ENCODE data around the gene BMPR1A.
A peak's percentile ranks its signal among the peaks of the same experiment; 100 is the strongest.

Gene BMPR1A

DNA sequence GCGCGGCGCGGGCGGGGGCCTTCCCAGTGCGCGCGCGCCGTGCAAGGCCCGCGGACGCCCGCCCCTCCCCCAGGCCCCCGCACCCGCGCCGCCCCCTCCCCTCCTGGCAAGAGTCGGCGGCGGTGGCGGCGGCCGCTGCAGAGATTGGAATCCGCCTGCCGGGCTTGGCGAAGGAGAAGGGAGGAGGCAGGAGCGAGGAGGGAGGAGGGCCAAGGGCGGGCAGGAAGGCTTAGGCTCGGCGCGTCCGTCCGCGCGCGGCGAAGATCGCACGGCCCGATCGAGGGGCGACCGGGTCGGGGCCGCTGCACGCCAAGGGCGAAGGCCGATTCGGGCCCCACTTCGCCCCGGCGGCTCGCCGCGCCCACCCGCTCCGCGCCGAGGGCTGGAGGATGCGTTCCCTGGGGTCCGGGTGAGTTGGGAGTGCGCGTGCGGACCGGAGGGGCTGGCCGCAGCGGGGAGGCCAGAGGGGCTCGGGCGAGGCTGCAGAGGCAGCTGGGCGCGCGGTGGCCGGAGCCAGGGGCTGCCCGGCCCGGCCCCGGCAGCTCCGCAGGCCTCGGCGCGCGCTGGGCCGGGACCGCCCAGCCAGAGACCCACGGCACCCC lies at the start of gene BMPR1A:
TSS of gene BMPR1A (plus strand) at position 109 of the 602 bp plus-strand sequence. CDS start 119,400 bp downstream, outside the sequence.
- DNase-seq (ENCODE audit: extremely low read depth, insufficient read length), result no peak
- peak within 1 kb of the TSS; percentile 81 for H3K4me3 ChIP-seq (replicated peaks; ENCODE audit: low read depth, low read length)
- H3K36me3 ChIP-seq (ENCODE audit: control insufficient read depth, insufficient read depth, low read length), result no peaks in the 10 kb centered on the region
- TF ChIP-seq, protein P1, sequence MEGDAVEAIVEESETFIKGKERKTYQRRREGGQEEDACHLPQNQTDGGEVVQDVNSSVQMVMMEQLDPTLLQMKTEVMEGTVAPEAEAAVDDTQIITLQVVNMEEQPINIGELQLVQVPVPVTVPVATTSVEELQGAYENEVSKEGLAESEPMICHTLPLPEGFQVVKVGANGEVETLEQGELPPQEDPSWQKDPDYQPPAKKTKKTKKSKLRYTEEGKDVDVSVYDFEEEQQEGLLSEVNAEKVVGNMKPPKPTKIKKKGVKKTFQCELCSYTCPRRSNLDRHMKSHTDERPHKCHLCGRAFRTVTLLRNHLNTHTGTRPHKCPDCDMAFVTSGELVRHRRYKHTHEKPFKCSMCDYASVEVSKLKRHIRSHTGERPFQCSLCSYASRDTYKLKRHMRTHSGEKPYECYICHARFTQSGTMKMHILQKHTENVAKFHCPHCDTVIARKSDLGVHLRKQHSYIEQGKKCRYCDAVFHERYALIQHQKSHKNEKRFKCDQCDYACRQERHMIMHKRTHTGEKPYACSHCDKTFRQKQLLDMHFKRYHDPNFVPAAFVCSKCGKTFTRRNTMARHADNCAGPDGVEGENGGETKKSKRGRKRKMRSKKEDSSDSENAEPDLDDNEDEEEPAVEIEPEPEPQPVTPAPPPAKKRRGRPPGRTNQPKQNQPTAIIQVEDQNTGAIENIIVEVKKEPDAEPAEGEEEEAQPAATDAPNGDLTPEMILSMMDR (IDR thresholded peaks at IDR 0.05; ENCODE audit: insufficient read depth, low read length, poor library complexity, severe bottlenecking), result no peak
- no peaks in the 10 kb centered on the region for H3K27me3 ChIP-seq (replicated peaks; ENCODE audit: control insufficient read depth, insufficient read depth, low read length)

DNA sequence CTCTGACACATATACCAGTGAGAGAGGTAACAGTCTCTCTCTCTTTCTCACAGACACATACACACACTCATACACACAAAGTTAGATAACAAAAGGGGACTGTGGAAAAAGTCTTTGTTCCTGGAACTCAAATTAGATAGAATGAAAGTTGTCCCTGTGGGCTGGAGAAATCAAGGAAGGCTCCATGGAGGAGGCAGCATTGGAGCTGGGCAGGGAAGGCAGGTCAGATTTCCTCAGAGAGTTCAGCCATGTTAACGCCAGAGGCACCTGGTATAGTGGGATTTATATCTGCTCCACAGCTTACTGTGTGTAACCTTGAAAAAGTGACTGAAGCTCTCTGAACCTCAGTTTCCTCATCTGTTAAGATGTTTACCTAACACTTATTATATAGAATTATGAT lies 49.4 kb upstream of the BMPR1A start:
- no peak overlapping the region for H3K4me3 ChIP-seq (replicated peaks; ENCODE audit: low read depth, low read length)
- TF ChIP-seq, protein P1 (IDR thresholded peaks at IDR 0.05; ENCODE audit: insufficient read depth, low read length, poor library complexity, severe bottlenecking), result no peak
- H3K27me3 ChIP-seq (replicated peaks; ENCODE audit: control insufficient read depth, insufficient read depth, low read length), result no peaks in the 10 kb centered on the region

DNA sequence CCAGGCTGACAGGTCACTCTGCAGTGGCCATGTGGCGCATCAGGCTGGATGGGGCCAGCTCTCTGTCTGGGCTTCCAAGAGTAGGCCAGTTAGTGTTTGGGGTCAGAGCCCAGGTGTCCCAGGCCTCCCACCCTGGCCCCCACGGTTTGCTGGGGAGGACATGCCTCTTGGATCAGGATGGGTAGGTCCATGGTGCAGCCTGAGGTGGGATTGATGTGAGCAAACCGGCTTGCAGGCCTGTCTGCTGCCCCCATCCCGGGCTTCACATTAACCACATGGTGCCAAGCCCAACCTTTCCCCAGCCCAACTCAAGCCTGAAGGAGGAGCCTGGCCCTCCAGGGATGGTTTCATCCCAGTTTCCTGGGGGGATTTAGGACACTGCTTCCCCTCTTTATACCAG lies 48.9 kb upstream of the BMPR1A start:
- TF ChIP-seq, protein P1 (IDR thresholded peaks at IDR 0.05; ENCODE audit: insufficient read depth, low read length, poor library complexity, severe bottlenecking), result no peak
- no peaks in the 10 kb centered on the region for H3K36me3 ChIP-seq (ENCODE audit: control insufficient read depth, insufficient read depth, low read length)
- H3K27me3 ChIP-seq (replicated peaks; ENCODE audit: control insufficient read depth, insufficient read depth, low read length), result no peaks in the 10 kb centered on the region
- no peak overlapping the region for H3K4me3 ChIP-seq (replicated peaks; ENCODE audit: low read depth, low read length)
- DNase-seq (ENCODE audit: extremely low read depth, insufficient read length), result no peak

More for the DNA sequence above, 49.4 kb upstream of the BMPR1A start:
- DNase-seq (ENCODE audit: extremely low read depth, insufficient read length), result no peak
- no peaks in the 10 kb centered on the region for H3K36me3 ChIP-seq (ENCODE audit: control insufficient read depth, insufficient read depth, low read length)

DNA sequence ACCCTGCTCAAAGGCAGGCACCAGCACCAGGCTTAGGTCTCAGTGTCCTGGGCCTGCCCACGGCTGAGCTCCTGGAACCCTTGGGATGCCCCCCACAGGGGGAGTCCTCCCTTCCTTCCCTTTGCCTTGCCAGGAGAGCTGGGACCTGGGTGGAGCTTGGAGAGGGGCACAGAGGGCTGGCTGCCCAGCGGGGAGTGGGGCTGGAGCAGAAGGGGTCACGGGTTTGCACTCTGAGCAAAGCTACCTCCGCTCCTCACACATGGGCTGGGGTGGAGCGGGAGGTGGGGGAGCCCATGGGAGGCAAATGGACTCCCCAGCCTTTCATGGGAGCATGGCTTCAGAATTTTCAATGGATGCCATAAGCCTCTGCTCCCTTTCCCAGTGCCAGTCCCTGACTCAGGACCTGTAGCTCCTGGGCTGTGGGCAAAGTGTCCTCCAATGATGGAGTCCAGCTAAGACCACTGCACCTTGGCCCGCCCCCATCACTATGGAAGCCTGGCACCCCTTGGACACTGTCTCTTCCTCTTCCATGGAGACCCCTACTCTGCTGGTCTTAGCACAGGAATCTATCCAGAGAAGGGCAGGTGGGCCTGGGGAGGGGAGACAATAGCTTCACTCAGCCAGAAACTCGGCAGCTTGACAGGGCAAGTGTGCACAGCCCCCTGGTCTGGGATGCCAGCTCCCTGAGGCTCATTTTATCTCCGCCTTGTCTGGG lies 48.2 kb upstream of the BMPR1A start:
- Histone ChIP-seq H3K36me3 (ENCODE audit: control insufficient read depth, insufficient read depth, low read length) (no peaks in the 10 kb centered on the region), H3K4me3 (replicated peaks; ENCODE audit: low read depth, low read length) (no peak overlapping the region), H3K27me3 (replicated peaks; ENCODE audit: control insufficient read depth, insufficient read depth, low read length) (no peaks in the 10 kb centered on the region)
- TF ChIP-seq, protein P1 (IDR thresholded peaks at IDR 0.05; ENCODE audit: insufficient read depth, low read length, poor library complexity, severe bottlenecking), result no peak
- DNase-seq (ENCODE audit: extremely low read depth, insufficient read length), result no peak

DNA sequence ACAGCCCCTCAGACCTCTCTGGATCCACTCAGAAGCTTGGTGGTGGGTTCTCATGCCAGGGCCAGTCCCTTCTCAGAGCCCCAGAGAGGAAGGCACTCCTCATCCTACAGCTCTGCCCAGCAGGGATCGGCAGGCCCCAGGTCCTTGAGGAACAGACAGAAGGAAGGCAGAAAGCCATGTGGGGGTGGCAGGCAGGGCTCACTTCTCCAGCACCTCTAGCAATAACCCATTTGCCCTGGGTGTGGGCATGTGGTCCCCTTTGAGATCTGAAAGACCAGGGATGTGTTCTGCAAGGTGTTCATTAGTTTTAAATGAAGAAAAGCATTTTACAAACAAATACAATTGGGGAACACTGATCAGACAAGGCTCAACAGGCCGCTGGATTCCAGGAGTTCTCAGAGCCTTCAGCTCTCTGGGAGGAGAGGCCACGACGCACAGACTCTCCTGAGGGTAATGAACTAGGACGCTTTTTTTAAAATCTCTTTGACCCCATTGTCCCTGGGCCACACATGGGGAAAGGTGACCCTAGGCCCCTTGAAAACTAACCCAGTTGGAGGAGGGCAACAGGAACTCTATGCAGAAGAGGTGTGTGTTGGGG lies 47.5 kb upstream of the BMPR1A start:
- DNase-seq (ENCODE audit: extremely low read depth, insufficient read length), result no peak
- TF ChIP-seq, protein P1 (IDR thresholded peaks at IDR 0.05; ENCODE audit: insufficient read depth, low read length, poor library complexity, severe bottlenecking), result no peak
- no peaks in the 10 kb centered on the region for H3K27me3 ChIP-seq (replicated peaks; ENCODE audit: control insufficient read depth, insufficient read depth, low read length)
- no peaks in the 10 kb centered on the region for H3K36me3 ChIP-seq (ENCODE audit: control insufficient read depth, insufficient read depth, low read length)
- H3K4me3 ChIP-seq (replicated peaks; ENCODE audit: low read depth, low read length), result no peak overlapping the region

Measured in GM06990 (cell line).